HG02943 (cell line): ENCODE measurements around the gene BACH2.
"Not testable (repeated sequence)": the region's sequence is repeated elsewhere in the genome, so short reads cannot be mapped to it uniquely, and the experiment has no call there.

Experiments
- ATAC-seq: cut with Tn5 transposase; IDR thresholded peaks from one replicate; pipeline ENCODE4 v1.9.1; 2021; ENCODE audit warnings: mild to moderate bottlenecking, low read depth, moderate library complexity; ENCODE audit not compliant: unreplicated experiment

BACH2 gene

GRCh38 chr6:90166155-90166924 is 130.3 kb downstream of the BACH2 start:
- not testable (repeated sequence) for ATAC-seq

- no peak for ATAC-seq
Measured at GRCh38 chr6:90162648-90163387, 133.8 kb downstream of the BACH2 start.

- ATAC-seq, result no peak
Measured at GRCh38 chr6:90160013-90160412, 136.6 kb downstream of the BACH2 start.

GRCh38 chr6:90159452-90159851 is 137.2 kb downstream of the BACH2 start:
- ATAC-seq, result no peak

- no peak for ATAC-seq
Measured at GRCh38 chr6:90158936-90159335, 137.7 kb downstream of the BACH2 start.

- no peak for ATAC-seq
Measured at GRCh38 chr6:90157441-90157840, 139.2 kb downstream of the BACH2 start.

- ATAC-seq, result no peak
Measured at GRCh38 chr6:90156861-90157260, 139.8 kb downstream of the BACH2 start.

- no peak for ATAC-seq
Measured at GRCh38 chr6:90154755-90155470, 141.7 kb downstream of the BACH2 start.

GRCh38 chr6:90151576-90152422 is 144.8 kb downstream of the BACH2 start:
- no peak for ATAC-seq

GRCh38 chr6:90149280-90149679 is 147.4 kb downstream of the BACH2 start:
- no peak for ATAC-seq

GRCh38 chr6:90148867-90149266 is 147.8 kb downstream of the BACH2 start:
- no peak for ATAC-seq

- ATAC-seq, result no peak
Measured at GRCh38 chr6:90146921-90147649, 149.6 kb downstream of the BACH2 start.

- no peak for ATAC-seq
Measured at GRCh38 chr6:90146024-90146423, 150.6 kb downstream of the BACH2 start.

GRCh38 chr6:90144928-90145555 is 151.6 kb downstream of the BACH2 start:
- ATAC-seq, result no peak

- ATAC-seq, result no peak
Measured at GRCh38 chr6:90144396-90144795, 152.2 kb downstream of the BACH2 start.

GRCh38 chr6:90140683-90141082 is 156.0 kb downstream of the BACH2 start:
- no peak for ATAC-seq

- ATAC-seq, result no peak
Measured at GRCh38 chr6:90139272-90139817, 157.3 kb downstream of the BACH2 start.

GRCh38 chr6:90136837-90137568 is 159.6 kb downstream of the BACH2 start:
- no peak for ATAC-seq
